Uterus (tissue), 2 donors: Measurements from ENCODE around the gene NEUROD2.

ENCODE experiments used
- CTCF ChIP-seq, 4 experiments: fragments of 200-600 bp in 2 of 4; fragments of 450-650 bp in 2 of 4; sonication (generic) in 2 of 4; IDR thresholded peaks; one replicate each; pipeline ENCODE4 v1.5.1; 2016 to 2019; ENCODE audit warnings: antibody characterized with exemption in 4 of 4, mild to moderate bottlenecking in 2 of 4, moderate library complexity in 1 of 4
- POLR2A ChIP-seq, 2 donors: fragments of 450-650 bp; IDR thresholded peaks; one replicate each; pipeline ENCODE4 v1.6.1; 2016; ENCODE audit warnings: antibody characterized with exemption in 2 of 2, mild to moderate bottlenecking in 1 of 2, moderate library complexity in 1 of 2

GRCh38 chr17:39629494-39629880, 21.8 kb upstream of the NEUROD2 start:
- TF ChIP-seq POLR2A (IDR thresholded peaks at IDR 0.05): no peak
- no peak for TF ChIP-seq CTCF (IDR thresholded peaks at IDR 0.05)
